ENCODE results near the gene MYO5B.

Gene MYO5B

GRCh38 chr18:50006470-50007046, 188.4 kb downstream of the MYO5B start:
- no peak for DNase-seq

GRCh38 chr18:50004013-50004412, 190.9 kb downstream of the MYO5B start:
- no peak for DNase-seq

GRCh38 chr18:50002781-50003180, 192.2 kb downstream of the MYO5B start:
- DNase-seq: no peak

DNA sequence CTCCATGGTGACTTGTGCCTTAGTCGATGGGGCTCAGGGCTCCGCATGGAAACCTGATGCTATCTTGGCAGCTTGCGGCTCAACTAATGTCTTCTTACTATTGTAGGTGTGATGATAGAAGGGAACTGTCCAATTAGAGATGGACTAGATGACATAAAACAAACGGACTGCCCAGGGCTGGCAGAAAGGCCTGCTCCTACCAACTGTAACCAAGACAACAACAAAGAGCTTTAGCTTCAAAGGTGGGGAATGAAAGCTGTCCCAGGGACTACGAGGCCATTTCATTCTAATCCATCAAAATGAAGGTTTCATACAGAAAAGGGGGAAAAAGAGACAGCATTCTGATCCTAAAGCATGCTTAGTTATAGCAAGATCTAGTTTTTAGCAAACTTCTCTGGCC, 194.7 kb downstream of the MYO5B start:
- DNase-seq: no peak

DNA sequence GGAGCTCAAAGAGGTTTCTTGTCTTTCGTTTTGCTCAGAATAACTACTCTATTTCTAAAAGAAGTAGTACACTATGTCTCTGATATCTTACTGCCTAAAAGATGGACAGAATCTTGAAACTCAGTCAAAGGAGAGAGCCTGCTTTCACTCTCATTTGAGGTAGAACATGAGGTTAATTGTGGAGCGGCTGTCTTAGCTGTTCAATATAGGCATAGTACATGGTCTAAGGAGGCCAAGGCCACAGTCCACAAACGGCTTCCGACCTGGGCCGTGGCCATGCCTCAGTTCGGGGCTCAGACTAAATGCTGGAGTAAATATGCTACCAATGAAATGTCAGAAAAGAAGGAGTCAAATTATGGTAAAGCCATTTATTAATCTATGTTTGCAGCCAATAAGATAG, 195.8 kb downstream of the MYO5B start:
- no peak for DNase-seq

GRCh38 chr18:49997558-49997957, 197.4 kb downstream of the MYO5B start:
- no peak for DNase-seq

GRCh38 chr18:49994410-49994809, 200.5 kb downstream of the MYO5B start:
- no peak for DNase-seq

DNA sequence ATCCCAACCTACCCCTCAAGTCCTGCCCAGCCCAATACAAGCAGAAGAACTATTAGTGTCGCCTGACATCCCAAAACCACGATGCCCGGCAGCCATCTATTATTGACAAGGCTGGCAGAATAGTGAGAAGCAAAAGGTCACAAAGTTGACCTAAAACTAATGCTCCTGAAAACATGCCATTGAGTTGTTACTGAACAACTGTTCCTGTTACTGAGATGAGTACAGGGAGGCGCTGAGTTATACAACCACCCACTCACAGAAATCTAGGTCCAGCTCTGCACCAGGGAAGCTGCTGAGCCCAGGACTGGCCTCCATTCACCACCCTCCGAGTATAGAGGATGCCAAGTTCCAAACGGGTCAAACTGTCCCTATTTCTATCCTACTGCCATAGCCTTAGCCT, 201.6 kb downstream of the MYO5B start:
- DNase-seq: no peak

DNA sequence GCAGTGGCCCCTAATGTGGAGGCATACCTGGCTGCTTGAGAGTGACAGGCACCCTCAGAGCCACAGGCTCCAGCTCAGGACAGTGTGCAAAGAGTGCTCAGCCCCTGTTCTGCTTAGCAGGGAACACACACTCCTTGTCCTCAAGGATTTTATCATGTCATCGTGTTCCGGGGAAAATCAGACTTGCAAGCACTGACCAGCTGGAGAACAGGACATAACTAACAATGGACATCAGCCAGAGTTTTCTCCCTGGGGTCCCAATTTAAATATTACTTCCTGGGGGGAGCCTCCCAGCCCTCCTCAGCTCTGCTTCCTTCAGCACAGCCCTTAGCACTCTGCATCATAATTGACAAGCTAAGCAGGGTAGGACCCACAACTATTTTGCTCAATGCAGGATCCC, 206.2 kb downstream of the MYO5B start:
- DNase-seq: no peak

GRCh38 chr18:49988101-49988500, 206.8 kb downstream of the MYO5B start:
- no peak for DNase-seq

DNA sequence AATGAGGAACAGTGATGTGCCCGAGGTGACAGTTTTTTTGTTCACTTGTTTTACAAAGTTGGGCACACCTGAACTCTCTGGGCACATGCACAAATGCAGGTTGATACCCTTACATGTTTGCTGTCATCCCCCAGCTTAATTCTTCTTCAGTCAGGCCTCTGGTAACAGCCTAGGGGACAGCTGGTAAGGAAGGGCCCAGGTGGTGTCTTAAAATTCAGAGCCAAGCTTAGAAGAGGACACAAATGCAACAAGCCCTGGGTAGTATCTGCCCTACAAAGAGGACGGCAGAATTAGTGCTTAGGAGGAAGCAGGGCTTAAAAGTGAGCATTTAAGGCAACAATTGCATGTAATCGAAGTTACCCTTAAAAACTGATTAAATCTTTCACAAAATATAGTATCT, 209.7 kb downstream of the MYO5B start:
- DNase-seq: no peak

- DNase-seq: no peak
These were observed 214.1 kb downstream of the MYO5B start for GRCh38 chr18:49980896-49981295.

- DNase-seq: no peak
These were observed 218.0 kb downstream of the MYO5B start for GRCh38 chr18:49976795-49977560.

DNA sequence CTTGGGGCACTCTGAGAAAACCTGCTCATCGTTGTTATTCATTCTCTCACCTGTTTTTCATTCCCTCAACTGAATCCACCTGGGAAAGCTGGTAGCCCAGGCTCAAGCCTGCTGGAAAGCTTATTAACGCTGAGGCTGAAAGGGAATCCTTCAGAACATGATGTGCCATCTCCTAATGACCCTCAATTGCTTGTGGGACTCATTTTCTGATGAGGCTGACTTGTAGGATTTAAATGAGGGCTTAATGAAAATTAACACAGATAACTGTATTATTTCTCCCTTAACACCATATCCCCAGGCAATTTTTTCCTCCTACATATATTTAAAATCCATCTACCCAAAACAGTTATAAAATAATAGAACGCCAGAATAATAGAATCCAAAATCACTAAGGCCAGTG, 218.9 kb downstream of the MYO5B start:
- no peak for DNase-seq

DNA sequence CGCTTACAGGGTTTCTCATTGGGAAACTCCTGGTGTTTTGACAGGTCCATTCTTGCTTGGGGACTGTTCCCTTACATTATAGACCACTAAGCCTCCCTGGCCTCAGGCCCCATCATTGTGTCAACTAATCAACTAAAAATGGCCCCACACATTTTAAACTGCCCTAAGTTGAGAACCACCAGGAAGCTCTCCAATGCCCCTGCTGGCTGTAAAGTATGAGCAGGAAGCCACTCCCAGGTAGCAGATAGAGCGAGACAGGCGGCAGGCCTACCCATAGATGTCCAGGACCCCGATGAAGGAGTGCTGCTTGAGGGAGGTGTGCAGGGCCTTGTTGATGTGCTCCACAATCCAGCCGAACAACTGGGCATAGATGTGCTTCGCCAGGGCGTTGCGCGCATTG, 220.9 kb downstream of the MYO5B start:
- DNase-seq: no peak

DNA sequence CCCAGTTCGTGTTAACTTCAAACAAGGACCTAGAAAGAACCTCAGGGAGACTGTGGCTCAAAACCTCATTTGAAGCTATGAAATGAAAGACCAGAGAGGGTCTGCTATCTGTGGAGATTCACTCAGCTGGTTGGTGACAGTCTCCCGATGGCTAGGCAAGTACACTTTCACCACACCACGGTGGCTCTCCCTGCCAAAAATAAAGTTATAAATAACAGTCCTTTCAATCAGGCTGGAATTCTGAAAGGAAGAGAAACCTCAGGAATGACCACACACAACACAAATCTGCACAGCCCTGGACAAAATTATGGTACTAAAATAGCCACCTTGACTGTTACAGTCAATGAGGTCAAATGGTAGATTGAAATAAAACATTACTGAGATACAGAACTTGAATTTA, 221.4 kb downstream of the MYO5B start:
- no peak for DNase-seq

DNA sequence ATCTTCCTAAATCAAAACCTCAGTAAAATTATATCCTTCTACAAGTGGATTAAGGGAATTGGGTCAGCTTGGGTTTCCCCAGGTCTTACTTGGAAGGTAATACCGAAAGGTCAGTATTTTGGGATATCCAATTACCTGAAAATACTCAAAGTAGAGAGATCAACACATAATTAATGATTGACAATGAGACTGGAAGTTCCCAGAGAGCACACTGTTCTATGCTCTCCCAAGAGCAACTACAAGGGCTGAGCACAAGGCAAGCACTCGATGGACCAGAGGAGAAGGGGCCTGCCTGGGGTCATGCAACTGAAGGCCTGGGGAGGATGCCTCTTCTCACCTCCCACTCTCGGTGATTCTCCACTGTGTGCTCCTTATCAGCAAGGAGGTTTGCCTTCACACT, 222.4 kb downstream of the MYO5B start:
- no peak for DNase-seq

- DNase-seq: no peak
These were observed 223.5 kb downstream of the MYO5B start for GRCh38 chr18:49971462-49971861.

DNA sequence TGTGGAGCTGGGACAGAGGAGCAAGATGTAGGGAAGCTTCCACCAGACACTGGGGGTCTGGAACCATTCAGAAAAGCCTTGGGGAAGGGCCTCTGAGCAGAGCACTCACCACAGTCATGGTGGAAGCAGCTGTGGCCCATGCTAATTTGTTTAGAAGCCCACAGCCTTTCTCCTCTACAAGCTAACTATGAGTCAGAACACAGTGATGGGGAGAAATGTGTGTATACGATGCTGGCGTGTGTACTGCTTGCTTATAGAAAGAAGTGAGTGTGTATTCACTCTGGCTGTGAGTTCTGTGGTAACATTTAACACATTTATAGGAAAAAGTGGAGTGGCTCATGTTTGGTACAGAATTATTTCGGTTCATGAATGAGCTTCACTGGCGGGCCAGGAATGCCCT, 224.6 kb downstream of the MYO5B start:
- no peak for DNase-seq

DNA sequence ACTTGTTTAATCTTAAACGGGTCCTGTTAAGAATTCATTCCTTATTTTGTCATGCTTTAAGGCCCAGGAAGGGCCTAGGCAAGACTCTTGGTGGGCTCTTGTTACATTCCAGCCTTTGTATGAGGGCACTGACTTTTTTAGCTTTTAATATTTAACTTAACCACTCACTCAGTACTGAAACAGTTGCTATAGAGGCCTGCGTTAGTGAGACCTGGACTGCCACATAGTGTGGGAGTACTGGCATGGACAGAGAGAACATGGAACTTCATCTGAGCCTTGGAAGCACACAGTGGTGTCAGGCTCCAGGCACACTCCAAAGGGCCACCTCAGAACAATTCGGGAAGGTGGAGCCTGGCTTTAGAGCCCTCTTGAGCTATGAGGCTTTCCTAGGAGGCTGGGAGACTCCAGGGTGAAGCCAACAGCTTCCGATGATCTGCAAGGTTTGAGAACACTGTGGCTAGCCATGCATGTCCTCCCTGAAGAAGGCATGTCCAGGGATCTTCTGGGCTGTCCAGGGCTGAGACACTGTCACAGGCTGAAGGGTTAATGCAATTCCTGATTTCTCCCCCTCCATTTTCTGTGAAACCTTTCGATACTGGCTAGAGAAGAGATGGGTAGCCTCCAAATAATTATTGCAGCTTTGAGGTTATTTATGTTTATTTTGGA, 226.2 kb downstream of the MYO5B start:
- no peak for DNase-seq

- no peak for DNase-seq
These were observed 227.2 kb downstream of the MYO5B start for GRCh38 chr18:49967636-49968313.

DNA sequence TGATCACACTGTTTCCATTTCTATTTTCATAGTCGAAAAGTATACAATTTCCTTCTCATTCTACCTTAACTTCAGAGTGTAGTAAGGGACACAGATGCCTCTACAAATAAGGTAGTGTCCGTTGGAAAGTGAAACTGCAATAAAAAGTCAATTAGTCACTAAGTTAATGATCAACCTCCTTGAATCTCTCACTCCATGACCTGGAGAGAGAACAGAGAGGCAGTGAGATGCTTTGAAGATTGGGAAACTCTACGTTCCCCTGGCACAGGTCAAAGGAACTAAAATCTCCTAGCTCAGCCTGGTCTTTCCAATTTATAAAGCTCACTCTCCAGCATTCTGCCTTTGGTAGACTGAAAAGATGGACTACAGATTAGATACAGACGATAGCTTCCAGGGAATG, 227.8 kb downstream of the MYO5B start:
- no peak for DNase-seq

GRCh38 chr18:49966090-49966489, 228.9 kb downstream of the MYO5B start:
- no peak for DNase-seq

DNA sequence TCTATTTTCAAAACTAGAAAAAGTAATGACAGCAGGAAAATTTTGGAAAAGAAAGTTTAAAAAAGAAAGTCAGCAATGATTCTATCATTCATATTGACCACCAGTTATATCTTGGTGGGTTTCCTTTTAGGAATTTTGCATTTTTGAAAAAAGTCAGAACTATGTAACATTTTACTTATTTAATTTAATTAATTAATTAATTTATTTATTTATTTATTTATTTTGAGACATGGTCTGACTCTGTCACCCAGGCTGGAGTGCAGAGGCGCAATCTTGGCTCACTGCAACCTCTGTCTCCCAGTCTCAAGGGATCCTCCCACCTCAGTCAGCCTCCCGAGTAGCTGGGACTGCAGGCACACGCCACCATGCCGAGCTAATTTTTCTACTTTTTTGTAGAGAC, 231.7 kb downstream of the MYO5B start:
- DNase-seq: no peak
